ENCODE measurements around the gene ATP2C1.

ATP2C1 gene

GRCh38 chr3:131036200-131036816 is 142.4 kb downstream of the ATP2C1 start:
- in situ Hi-C loops (cut with MboI; ENCODE audit: low sequenced_read_pairs): loop anchor here (25.0 kb wide), 1 partner anchor 1001 kb away; the partner anchor contains the start of gene CPNE4

GRCh38 chr3:131036986-131037385 is 143.1 kb downstream of the ATP2C1 start:
- in situ Hi-C loops (cut with MboI; ENCODE audit: low sequenced_read_pairs): loop anchor here (25.0 kb wide), 1 partner anchor 1000 kb away; the partner anchor contains the start of gene CPNE4

GRCh38 chr3:131038326-131038725 is 144.4 kb downstream of the ATP2C1 start:
- in situ Hi-C loops (cut with MboI; ENCODE audit: low sequenced_read_pairs): loop anchor here (25.0 kb wide), 1 partner anchor 999 kb away; the partner anchor contains the start of gene CPNE4

GRCh38 chr3:131042271-131042985 is 148.5 kb downstream of the ATP2C1 start:
- in situ Hi-C loops (cut with MboI; ENCODE audit: low sequenced_read_pairs): loop anchor here (25.0 kb wide), 1 partner anchor 995 kb away; the partner anchor contains the start of gene CPNE4

GRCh38 chr3:131047582-131047981 is 153.7 kb downstream of the ATP2C1 start:
- in situ Hi-C loops (cut with MboI; ENCODE audit: low sequenced_read_pairs): loop anchor here (25.0 kb wide), 1 partner anchor 990 kb away; the partner anchor contains the start of gene CPNE4

- in situ Hi-C loops (cut with MboI; ENCODE audit: low sequenced_read_pairs): loop anchor here (25.0 kb wide), 1 partner anchor 989 kb away; the partner anchor contains the start of gene CPNE4
Observed at GRCh38 chr3:131048030-131048429, 154.1 kb downstream of the ATP2C1 start.

GRCh38 chr3:131050001-131050400 is 156.1 kb downstream of the ATP2C1 start:
- in situ Hi-C loops (cut with MboI; ENCODE audit: low sequenced_read_pairs): no loop called here

- in situ Hi-C loops (cut with MboI; ENCODE audit: low sequenced_read_pairs): no loop called here
Observed at GRCh38 chr3:131053043-131053859, 159.4 kb downstream of the ATP2C1 start.

All from HL-60/S4 treated with retinoic acid at 250 ng/mL for 4 days and 3 days (cell line).